Karpas-422 (cell line): ENCODE results near the gene ANKRD35. TPM values are rescaled to one million over a fixed set of nuclear protein-coding genes. Genes with fewer than 3 reads are reported as not detected.
"Not testable (repeated sequence)": the region's sequence is repeated elsewhere in the genome, so short reads cannot be mapped to it uniquely, and the experiment has no call there.

Experiments
- DNase-seq: peaks from one replicate; pipeline ENCODE4 v3.0.0-alpha.2; 2015
- H2AFZ ChIP-seq: fragments of 200-600 bp; sonication (generic); 2 replicates; pipeline ENCODE4 v1.6.1; 2014; ENCODE audit warnings: antibody characterized with exemption, low read length, mixed read lengths
- H3K27ac ChIP-seq: fragments of 200-600 bp; sonication (generic); 2 replicates; pipeline ENCODE4 v1.5.1; 2014; ENCODE audit warnings: mild to moderate bottlenecking, low read length, moderate library complexity
- H3K27me3 ChIP-seq: fragments of 200-600 bp; sonication (generic); 2 replicates; pipeline ENCODE4 v1.6.1; 2014; ENCODE audit warnings: low read length, mixed read lengths
- H3K36me3 ChIP-seq: fragments of 200-600 bp; sonication (generic); 2 replicates; pipeline ENCODE4 v1.6.1; 2014; ENCODE audit warnings: low read length, mixed read lengths; ENCODE audit not compliant: insufficient read depth
- H3K4me1 ChIP-seq: fragments of 200-600 bp; sonication (generic); 2 replicates; pipeline ENCODE4 v1.6.1; 2014; ENCODE audit warnings: mild to moderate bottlenecking, low read length, mixed read lengths
- H3K4me2 ChIP-seq: fragments of 200-600 bp; sonication (generic); 2 replicates; pipeline ENCODE4 v1.6.1; 2014; ENCODE audit warnings: low read length, low read depth, mild to moderate bottlenecking; ENCODE audit not compliant: poor library complexity, severe bottlenecking
- H3K4me3 ChIP-seq: fragments of 200-600 bp; sonication (generic); 2 replicates; pipeline ENCODE4 v1.5.1; 2014; ENCODE audit warnings: mild to moderate bottlenecking, antibody characterized with exemption, low read length, mixed read lengths
- H3K79me2 ChIP-seq: fragments of 200-600 bp; sonication (generic); 2 replicates; pipeline ENCODE4 v1.6.1; 2014; ENCODE audit warnings: mild to moderate bottlenecking, low read length, mixed read lengths
- H3K9ac ChIP-seq: fragments of 200-600 bp; sonication (generic); 2 replicates; pipeline ENCODE4 v1.6.0; 2014; ENCODE audit warnings: low read length
- H3K9me2 ChIP-seq: fragments of 200-600 bp; sonication (generic), shearing (Covaris generic); replicated peaks from 2 replicates; pipeline ENCODE4 v1.6.0; 2014; ENCODE audit warnings: mild to moderate bottlenecking, low read length, moderate library complexity; ENCODE audit not compliant: insufficient read depth
- H3K9me3 ChIP-seq: fragments of 300-700, 200-600 bp; sonication (generic); 2 replicates; pipeline ENCODE4 v1.6.1; 2014; ENCODE audit warnings: low read length, mixed read lengths
- H4K20me1 ChIP-seq: fragments of 200-600 bp; sonication (generic); 2 replicates; pipeline ENCODE4 v1.6.1; 2014; ENCODE audit warnings: mild to moderate bottlenecking, antibody characterized with exemption, low read length, low read depth; ENCODE audit not compliant: insufficient read depth
- small RNA-seq: library from RNA; depleted of rRNA; stranded (forward); fragments of <200 nt; gene quantifications from one replicate; pipeline ENCODE3, GENCODE V24; 2014
- total RNA-seq: library from RNA; depleted of rRNA; stranded (reverse); fragments of >200 nt; shearing (Covaris generic); gene quantifications from 2 replicates; pipeline ENCODE4 v1.2.3, GENCODE V29; 2014; ENCODE audit warnings: low replicate concordance; rRNA removed

The ANKRD35 gene
- total RNA-seq, 1 experiment from 2014 or later: not detected

DNA sequence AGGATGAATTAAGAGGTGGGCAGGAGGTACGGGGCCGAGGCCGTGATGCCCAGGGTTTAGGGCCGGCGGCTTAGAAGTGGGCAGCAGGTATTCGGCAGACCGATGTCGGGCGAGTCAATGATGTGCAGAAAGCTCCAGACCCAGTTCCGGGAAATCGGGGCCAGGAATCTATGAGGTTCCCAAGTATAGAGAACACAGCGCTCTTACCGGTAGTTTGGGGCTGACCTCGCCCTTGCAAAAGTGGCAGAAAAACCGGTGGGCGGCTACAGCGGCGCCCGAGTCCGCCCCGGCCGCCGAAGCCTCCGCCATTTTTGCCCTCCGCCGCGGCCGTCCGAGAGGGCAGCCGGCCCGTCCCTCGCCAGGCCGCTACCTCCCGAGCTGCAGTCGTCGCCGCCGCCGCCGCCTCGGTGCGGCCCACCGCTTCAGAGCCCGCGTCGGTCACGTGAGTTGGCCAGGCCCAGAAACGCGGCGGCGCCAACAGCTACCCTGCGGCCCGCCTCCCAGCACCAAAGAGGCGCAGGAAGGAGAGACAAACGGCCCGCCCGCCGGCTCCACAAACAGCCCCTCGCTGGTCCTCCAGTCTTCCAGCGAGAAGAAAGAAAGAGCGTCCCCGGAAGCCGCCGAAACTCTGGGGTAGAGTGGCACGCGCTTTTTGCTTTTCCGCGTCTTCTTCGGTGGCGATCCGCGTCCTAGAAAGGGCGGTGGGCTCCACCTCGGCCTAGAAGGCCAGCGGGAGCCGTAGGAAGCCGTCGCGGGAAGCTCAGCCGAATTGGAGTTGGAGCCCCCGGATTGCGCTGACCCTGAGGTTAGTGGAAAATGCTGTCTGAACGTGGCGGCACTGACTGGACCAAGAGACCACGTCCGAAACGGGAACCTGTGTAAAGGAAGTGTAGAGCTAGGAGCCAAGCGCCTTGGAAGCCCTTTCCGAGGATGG, 61.8 kb downstream of the ANKRD35 start, which contains the start of the genes POLR3C and RNF115:
Gene POLR3C, plus strand, starts transcription at position 636 of the 934 bp plus-strand sequence. CDS start 1,577 bp downstream, outside the sequence.
Gene RNF115, minus strand, starts transcription at position 531 of the 934 bp plus-strand sequence. Its CDS starts 222 bp downstream, at position 309.
- Histone ChIP-seq H3K27ac (peak within 1 kb of the TSS; percentile 61), H3K4me3 (peak within 1 kb of the TSS; percentile 89), H2AFZ (peak within 1 kb of the TSS; percentile 61; the same call in 1 of the 2 replicates), H3K4me1 (peaks cover 15% of the 10 kb centered on the region), H3K9me3 (no peaks in the 10 kb centered on the region), H3K36me3 (peaks cover 20% of the 10 kb centered on the region), H3K4me2 (peak within 1 kb of the TSS; percentile 71), H3K79me2 (peaks cover 42% of the 10 kb centered on the region), H4K20me1 (no peaks in the 10 kb centered on the region), H3K9me2 (no peaks in the 10 kb centered on the region), H3K9ac (peak within 1 kb of the TSS; percentile 85), H3K27me3 (no peaks in the 10 kb centered on the region)
- peak; percentile 97 for DNase-seq

DNA sequence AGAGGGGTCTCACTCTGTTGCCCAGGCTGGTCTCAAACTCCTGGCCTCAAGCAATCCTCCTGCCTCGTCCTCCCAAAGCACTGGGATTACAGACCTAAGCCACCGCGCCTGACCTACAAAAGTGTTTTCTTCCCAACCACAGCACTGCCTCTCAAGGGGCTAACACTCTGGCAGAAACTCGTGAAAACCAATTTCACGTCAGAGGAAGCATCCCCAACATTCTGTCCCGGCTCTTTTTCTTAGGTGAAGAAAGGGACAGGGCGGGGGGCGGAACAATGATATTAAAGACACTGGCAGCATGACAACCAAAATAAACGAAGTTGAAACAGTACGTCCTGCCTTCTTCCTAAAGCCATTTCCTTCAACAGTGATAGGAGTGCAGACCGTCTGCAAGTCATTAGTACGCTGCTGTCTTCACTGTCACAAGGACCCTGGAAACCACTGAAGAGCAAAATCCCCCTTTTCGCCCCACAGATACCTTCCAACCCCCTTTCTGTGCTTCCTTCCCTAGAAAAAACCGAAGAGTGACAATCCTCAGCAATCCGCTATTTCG, 62.8 kb downstream of the ANKRD35 start:
- H2AFZ ChIP-seq, H3K4me2 ChIP-seq, H3K4me3 ChIP-seq, H3K9ac ChIP-seq, H4K20me1 ChIP-seq, H3K27ac ChIP-seq, DNase-seq, H3K27me3 ChIP-seq, H3K9me3 ChIP-seq, H3K9me2 ChIP-seq: not testable (repeated sequence)
- Histone ChIP-seq H3K4me1 (peaks cover 13% of the 10 kb centered on the region), H3K79me2 (peaks cover 44% of the 10 kb centered on the region), H3K36me3 (peaks cover 10% of the 10 kb centered on the region)

DNA sequence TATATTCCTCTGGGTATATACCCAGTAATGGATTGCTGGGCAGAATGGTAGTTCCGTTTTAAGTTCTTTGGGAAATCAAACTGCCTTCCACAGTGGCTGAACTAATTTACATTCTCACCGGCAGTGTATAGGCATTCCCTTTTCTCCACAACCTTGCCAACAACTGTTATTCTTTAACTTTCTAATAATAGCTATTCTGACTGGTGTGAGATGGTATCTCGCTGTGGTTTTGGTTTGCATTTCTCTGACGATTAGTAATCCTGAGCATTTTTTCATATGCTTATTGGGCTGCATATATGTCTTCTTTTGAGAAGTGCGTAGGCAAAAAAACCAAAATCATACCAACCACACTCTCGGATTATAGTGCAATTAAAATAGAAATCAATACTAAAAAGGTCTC, 67.6 kb downstream of the ANKRD35 start:
- H3K9me2 ChIP-seq, H3K4me3 ChIP-seq, H3K9me3 ChIP-seq, H3K27me3 ChIP-seq, H2AFZ ChIP-seq, H3K4me2 ChIP-seq, H3K4me1 ChIP-seq, H3K27ac ChIP-seq, H3K36me3 ChIP-seq, H3K9ac ChIP-seq, H4K20me1 ChIP-seq, DNase-seq: not testable (repeated sequence)
- H3K79me2 ChIP-seq: peaks cover 19% of the 10 kb centered on the region

Small RNAs within 50 kb of the gene (small RNA-seq; reads per million reads assigned to genes)
- gene MIR6736: not detected

Other genes starting within 250 kb of the ANKRD35 start
- gene PDZK1, start 178.5 kb downstream of the ANKRD35 start, total RNA-seq: not detected in 2 replicates
- gene CD160, start 166.4 kb downstream of the ANKRD35 start, total RNA-seq: not detected in 2 replicates
- gene RNF115, start 61.8 kb downstream of the ANKRD35 start, total RNA-seq: 14.2 and 21.8 TPM in 2 replicates
- gene POLR3C, start 61.7 kb downstream of the ANKRD35 start, total RNA-seq: 33.4 and 57.7 TPM in 2 replicates
- 2.9 and 8.3 TPM in 2 replicates for gene NUDT17, start 40.2 kb downstream of the ANKRD35 start, total RNA-seq
- gene PIAS3, start 26.8 kb downstream of the ANKRD35 start, total RNA-seq: 13.5 and 16.8 TPM in 2 replicates
- 1.4 and 1.5 TPM in 2 replicates for gene ITGA10, start 24.2 kb upstream of the ANKRD35 start, total RNA-seq
- 35.7 and 51.7 TPM in 2 replicates for gene PEX11B, start 32.9 kb upstream of the ANKRD35 start, total RNA-seq
- gene RBM8A, start 41.6 kb upstream of the ANKRD35 start, total RNA-seq: 130 and 214 TPM in 2 replicates
- 35.8 and 49.4 TPM in 2 replicates for gene LIX1L, start 72.2 kb upstream of the ANKRD35 start, total RNA-seq
- gene ANKRD34A, start 78.7 kb upstream of the ANKRD35 start, total RNA-seq: 9.0 and 21.5 TPM in 2 replicates
- gene POLR3GL, start 78.8 kb upstream of the ANKRD35 start, total RNA-seq: 34.7 and 42.3 TPM in 2 replicates
- gene TXNIP, start 110.7 kb upstream of the ANKRD35 start, total RNA-seq: 130 and 269 TPM in 2 replicates
- gene HJV, start 135.9 kb upstream of the ANKRD35 start, total RNA-seq: not detected in 2 replicates